ENCODE data around the gene INS. TPM values are rescaled to one million over a fixed set of nuclear protein-coding genes. Genes with fewer than 3 reads are reported as not detected.
A peak's percentile ranks its signal among the peaks of the same experiment; 100 is the strongest.

The INS gene
- total and polyA plus RNA-seq, 2 of the 13 experiments (the other 11 are each of a cell fraction or from before 2014, with no cell fraction given): not detected

DNA sequence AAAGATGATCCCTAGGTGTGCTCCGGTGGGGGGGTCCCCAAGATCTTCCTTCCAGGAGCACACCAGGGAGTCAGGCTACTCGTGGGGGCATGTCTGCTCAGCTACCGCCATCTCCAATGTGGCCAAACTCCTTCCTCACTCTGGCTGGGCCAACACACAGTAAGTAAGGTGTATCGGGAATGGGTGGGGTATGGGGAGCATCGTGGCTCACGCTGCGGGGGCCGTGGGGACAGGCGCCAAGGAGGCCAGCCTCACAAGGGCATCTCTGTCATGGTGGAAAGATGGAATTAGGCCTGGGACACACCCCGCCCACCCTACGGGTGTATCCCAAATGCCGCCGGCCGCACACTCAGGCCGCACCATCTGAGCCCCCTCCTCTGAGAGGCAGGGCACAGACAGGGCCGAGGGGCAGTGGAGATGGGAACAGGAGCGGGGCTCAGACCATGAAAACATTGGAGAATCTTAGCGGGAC, 30.1 kb downstream of the INS start (continued):
- TF ChIP-seq, protein P1, sequence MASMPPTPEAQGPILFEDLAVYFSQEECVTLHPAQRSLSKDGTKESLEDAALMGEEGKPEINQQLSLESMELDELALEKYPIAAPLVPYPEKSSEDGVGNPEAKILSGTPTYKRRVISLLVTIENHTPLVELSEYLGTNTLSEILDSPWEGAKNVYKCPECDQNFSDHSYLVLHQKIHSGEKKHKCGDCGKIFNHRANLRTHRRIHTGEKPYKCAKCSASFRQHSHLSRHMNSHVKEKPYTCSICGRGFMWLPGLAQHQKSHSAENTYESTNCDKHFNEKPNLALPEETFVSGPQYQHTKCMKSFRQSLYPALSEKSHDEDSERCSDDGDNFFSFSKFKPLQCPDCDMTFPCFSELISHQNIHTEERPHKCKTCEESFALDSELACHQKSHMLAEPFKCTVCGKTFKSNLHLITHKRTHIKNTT (CRISPR knock-in tag; IDR thresholded peaks at IDR 0.05): no peak
- TF ChIP-seq ZNF354B (CRISPR knock-in tag; IDR thresholded peaks at IDR 0.05) (no peak), CHD2 (IDR thresholded peaks at IDR 0.05; ENCODE audit: low read depth, low read length) (no peak), HHEX (CRISPR knock-in tag; IDR thresholded peaks at IDR 0.05) (no peak), RNF2 (conservative IDR thresholded peaks at IDR 0.05; ENCODE audit: low read depth) (no peak), RBM39 (IDR thresholded peaks at IDR 0.05; ENCODE audit: low read depth, low read length, poor library complexity, severe bottlenecking) (no peak), THAP11 (CRISPR knock-in tag; IDR thresholded peaks at IDR 0.05) (no peak), KMT2B (CRISPR knock-in tag; IDR thresholded peaks at IDR 0.05) (no peak), ZSCAN21 (CRISPR knock-in tag; IDR thresholded peaks at IDR 0.05; ENCODE audit: borderline replicate concordance) (no peak), ZSCAN20 (CRISPR knock-in tag; IDR thresholded peaks at IDR 0.05; ENCODE audit: borderline replicate concordance) (no peak), KLF15 (CRISPR knock-in tag; IDR thresholded peaks at IDR 0.05; ENCODE audit: borderline replicate concordance) (no peak), KAT2B (IDR thresholded peaks at IDR 0.05; ENCODE audit: borderline replicate concordance, low read depth, low read length) (no peak), HDAC1 (CRISPR knock-in tag; IDR thresholded peaks at IDR 0.05) (no peak), ZNF224 (CRISPR knock-in tag; IDR thresholded peaks at IDR 0.05) (no peak)
- TF ChIP-seq, protein P2, sequence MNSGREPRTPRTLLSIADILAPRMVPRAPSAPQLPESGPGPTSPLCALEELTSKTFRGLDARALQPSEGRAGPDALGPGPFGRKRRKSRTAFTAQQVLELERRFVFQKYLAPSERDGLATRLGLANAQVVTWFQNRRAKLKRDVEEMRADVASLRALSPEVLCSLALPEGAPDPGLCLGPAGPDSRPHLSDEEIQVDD (CRISPR knock-in tag; IDR thresholded peaks at IDR 0.05; ENCODE audit: borderline replicate concordance): 0 out of 2 replicates have a peak, but pooled peaks have one; percentile 20
- TF ChIP-seq, protein P3, sequence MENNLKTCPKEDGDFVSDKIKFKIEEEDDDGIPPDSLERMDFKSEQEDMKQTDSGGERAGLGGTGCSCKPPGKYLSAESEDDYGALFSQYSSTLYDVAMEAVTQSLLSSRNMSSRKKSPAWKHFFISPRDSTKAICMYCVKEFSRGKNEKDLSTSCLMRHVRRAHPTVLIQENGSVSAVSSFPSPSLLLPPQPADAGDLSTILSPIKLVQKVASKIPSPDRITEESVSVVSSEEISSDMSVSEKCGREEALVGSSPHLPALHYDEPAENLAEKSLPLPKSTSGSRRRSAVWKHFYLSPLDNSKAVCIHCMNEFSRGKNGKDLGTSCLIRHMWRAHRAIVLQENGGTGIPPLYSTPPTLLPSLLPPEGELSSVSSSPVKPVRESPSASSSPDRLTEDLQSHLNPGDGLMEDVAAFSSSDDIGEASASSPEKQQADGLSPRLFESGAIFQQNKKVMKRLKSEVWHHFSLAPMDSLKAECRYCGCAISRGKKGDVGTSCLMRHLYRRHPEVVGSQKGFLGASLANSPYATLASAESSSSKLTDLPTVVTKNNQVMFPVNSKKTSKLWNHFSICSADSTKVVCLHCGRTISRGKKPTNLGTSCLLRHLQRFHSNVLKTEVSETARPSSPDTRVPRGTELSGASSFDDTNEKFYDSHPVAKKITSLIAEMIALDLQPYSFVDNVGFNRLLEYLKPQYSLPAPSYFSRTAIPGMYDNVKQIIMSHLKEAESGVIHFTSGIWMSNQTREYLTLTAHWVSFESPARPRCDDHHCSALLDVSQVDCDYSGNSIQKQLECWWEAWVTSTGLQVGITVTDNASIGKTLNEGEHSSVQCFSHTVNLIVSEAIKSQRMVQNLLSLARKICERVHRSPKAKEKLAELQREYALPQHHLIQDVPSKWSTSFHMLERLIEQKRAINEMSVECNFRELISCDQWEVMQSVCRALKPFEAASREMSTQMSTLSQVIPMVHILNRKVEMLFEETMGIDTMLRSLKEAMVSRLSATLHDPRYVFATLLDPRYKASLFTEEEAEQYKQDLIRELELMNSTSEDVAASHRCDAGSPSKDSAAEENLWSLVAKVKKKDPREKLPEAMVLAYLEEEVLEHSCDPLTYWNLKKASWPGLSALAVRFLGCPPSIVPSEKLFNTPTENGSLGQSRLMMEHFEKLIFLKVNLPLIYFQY (CRISPR knock-in tag; IDR thresholded peaks at IDR 0.05; ENCODE audit: borderline replicate concordance): no peak
- TF ChIP-seq, protein P4, sequence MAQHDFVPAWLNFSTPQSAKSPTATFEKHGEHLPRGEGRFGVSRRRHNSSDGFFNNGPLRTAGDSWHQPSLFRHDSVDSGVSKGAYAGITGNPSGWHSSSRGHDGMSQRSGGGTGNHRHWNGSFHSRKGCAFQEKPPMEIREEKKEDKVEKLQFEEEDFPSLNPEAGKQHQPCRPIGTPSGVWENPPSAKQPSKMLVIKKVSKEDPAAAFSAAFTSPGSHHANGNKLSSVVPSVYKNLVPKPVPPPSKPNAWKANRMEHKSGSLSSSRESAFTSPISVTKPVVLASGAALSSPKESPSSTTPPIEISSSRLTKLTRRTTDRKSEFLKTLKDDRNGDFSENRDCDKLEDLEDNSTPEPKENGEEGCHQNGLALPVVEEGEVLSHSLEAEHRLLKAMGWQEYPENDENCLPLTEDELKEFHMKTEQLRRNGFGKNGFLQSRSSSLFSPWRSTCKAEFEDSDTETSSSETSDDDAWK (CRISPR knock-in tag; IDR thresholded peaks at IDR 0.05): no peak
- TF ChIP-seq, protein P5, sequence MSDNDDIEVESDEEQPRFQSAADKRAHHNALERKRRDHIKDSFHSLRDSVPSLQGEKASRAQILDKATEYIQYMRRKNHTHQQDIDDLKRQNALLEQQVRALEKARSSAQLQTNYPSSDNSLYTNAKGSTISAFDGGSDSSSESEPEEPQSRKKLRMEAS (IDR thresholded peaks at IDR 0.05): no peak
- TF ChIP-seq, protein P6, sequence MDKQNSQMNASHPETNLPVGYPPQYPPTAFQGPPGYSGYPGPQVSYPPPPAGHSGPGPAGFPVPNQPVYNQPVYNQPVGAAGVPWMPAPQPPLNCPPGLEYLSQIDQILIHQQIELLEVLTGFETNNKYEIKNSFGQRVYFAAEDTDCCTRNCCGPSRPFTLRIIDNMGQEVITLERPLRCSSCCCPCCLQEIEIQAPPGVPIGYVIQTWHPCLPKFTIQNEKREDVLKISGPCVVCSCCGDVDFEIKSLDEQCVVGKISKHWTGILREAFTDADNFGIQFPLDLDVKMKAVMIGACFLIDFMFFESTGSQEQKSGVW (CRISPR knock-in tag; IDR thresholded peaks at IDR 0.05; ENCODE audit: borderline replicate concordance): 0 out of 2 replicates have a peak, but pooled peaks have one; percentile 7
- TF ChIP-seq, protein P7, sequence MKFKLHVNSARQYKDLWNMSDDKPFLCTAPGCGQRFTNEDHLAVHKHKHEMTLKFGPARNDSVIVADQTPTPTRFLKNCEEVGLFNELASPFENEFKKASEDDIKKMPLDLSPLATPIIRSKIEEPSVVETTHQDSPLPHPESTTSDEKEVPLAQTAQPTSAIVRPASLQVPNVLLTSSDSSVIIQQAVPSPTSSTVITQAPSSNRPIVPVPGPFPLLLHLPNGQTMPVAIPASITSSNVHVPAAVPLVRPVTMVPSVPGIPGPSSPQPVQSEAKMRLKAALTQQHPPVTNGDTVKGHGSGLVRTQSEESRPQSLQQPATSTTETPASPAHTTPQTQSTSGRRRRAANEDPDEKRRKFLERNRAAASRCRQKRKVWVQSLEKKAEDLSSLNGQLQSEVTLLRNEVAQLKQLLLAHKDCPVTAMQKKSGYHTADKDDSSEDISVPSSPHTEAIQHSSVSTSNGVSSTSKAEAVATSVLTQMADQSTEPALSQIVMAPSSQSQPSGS (CRISPR knock-in tag; IDR thresholded peaks at IDR 0.05): no peak

All from HepG2 (cell line).